ENCODE measurements around the gene KIDINS220. TPM values are rescaled to one million over a fixed set of nuclear protein-coding genes. Genes with fewer than 3 reads are reported as not detected.

Gene KIDINS220
- total and polyA plus RNA-seq, 2 of the 13 experiments (the other 11 are each of a cell fraction or from before 2014, with no cell fraction given), result 25.2 to 32.3 TPM

- H4K20me1 ChIP-seq (ENCODE audit: insufficient read depth, low read length), result peaks cover 21% of the 10 kb centered on the region
- ChIA-PET CTCF (ENCODE audit: low intra/inter-chr PET ratio, low total read pairs) (interaction anchor here (0.8 to 1.8 kb wide), 3 partner anchors 56 to 157 kb away, joined by 4 read pairs; no protein-coding TSS in a partner anchor), POLR2A (interaction anchor here (0.7 to 7.2 kb wide), 31 partner anchors 13 to 1255 kb away, joined by 3 to 354 read pairs (median 9); no protein-coding TSS in a partner anchor)
- peaks cover 36% of the 10 kb centered on the region for H3K79me2 ChIP-seq (ENCODE audit: insufficient read depth, low read length)
- WGBS (ENCODE audit: low lambda C conversion rate), result under 1% methylated on average over 30 of the region's 30 CpGs
- no peak overlapping the region for H2AFZ ChIP-seq (ENCODE audit: low read length)
- peak overlapping the region; percentile 96 for H3K9ac ChIP-seq (ENCODE audit: insufficient read depth, low read depth, low read length)
- peak; percentile 72 for DNase-seq (ENCODE audit: low spot score)
- no peak for ATAC-seq
- H3K4me1 ChIP-seq (ENCODE audit: insufficient read depth, low read length), result peaks cover 18% of the 10 kb centered on the region
- in situ Hi-C loops (cut with HindIII; ENCODE audit: extremely low pct_ligation_motif_present, low pct_unique_long_range_greater_than_20kb) (no loop called here), intact Hi-C loops (cut with micrococcal nuclease; ENCODE audit: unreplicated experiment) (loop anchor here (1.0 to 5.0 kb wide), 4 partner anchors 70 to 1586 kb away; no protein-coding TSS in a partner anchor)
- no peaks in the 10 kb centered on the region for H3K36me3 ChIP-seq (replicated peaks in 1 of 2; ENCODE audit: control insufficient read depth in 1 of 2, insufficient read depth in 2 of 2, low read length in 2 of 2)
- peak; percentile 54 for FAIRE-seq
- peaks cover 0 to 8% of the 10 kb centered on the region in 2 experiments; a peak in 1 of 5 replicates for H3K27me3 ChIP-seq (ENCODE audit: control insufficient read depth in 1 of 2, insufficient read depth in 2 of 2, low read length in 2 of 2)
- H3K9me3 ChIP-seq (ENCODE audit: low read length), result no peaks in the 10 kb centered on the region
- peak overlapping the region; percentile 72 for H3K4me2 ChIP-seq (ENCODE audit: low read depth, low read length)
- TSS peak; percentile 79 for BruUV-seq (replicated peaks)
- H3K27ac ChIP-seq (ENCODE audit: extremely low read length, insufficient read depth, low read length), result peak overlapping the region; percentile 67
- H3K4me3 ChIP-seq (replicated peaks in 1 of 3; ENCODE audit: insufficient read depth in 1 of 3, low read depth in 2 of 3, low read length in 3 of 3), result peak overlapping the region; percentile 73 to 100 (median 100)
- no peak for TF ChIP-seq SOX13 (IDR thresholded peaks at IDR 0.05)
- TF ChIP-seq SOX13 (CRISPR knock-in tag; conservative IDR thresholded peaks at IDR 0.05 in 1 of 2, IDR thresholded peaks at IDR 0.05 in 1 of 2), result peak; percentile 18 to 30; a peak in 1 of 4 replicates
- peak; percentile 18; the same call in 1 of the 2 replicates for TF ChIP-seq ZFX (CRISPR knock-in tag; IDR thresholded peaks at IDR 0.05; ENCODE audit: low read depth)
- no peak for TF ChIP-seq NFKBIZ (CRISPR knock-in tag; IDR thresholded peaks at IDR 0.05)
- TF ChIP-seq ZNF234 (CRISPR knock-in tag; conservative IDR thresholded peaks at IDR 0.05), result no peak
- no peak for TF ChIP-seq ATF7 (IDR thresholded peaks at IDR 0.05)
- TF ChIP-seq ATF7 (CRISPR knock-in tag; IDR thresholded peaks at IDR 0.05), result no peak
- no peak for TF ChIP-seq ARID2 (CRISPR knock-in tag; IDR thresholded peaks at IDR 0.05; ENCODE audit: borderline replicate concordance)
- TF ChIP-seq ELF3 (CRISPR knock-in tag; IDR thresholded peaks at IDR 0.05), result 0 out of 2 replicates have a peak, but pooled peaks have one; percentile 20
- TF ChIP-seq, protein P1, sequence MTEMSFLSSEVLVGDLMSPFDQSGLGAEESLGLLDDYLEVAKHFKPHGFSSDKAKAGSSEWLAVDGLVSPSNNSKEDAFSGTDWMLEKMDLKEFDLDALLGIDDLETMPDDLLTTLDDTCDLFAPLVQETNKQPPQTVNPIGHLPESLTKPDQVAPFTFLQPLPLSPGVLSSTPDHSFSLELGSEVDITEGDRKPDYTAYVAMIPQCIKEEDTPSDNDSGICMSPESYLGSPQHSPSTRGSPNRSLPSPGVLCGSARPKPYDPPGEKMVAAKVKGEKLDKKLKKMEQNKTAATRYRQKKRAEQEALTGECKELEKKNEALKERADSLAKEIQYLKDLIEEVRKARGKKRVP (CRISPR knock-in tag; IDR thresholded peaks at IDR 0.05), result 0 out of 4 replicates have a peak, but pooled peaks of 1 of the 2 experiments have one; percentile 10
- peak; percentile 62; the same call in 1 of the 2 replicates for TF ChIP-seq ZNF263 (CRISPR knock-in tag; IDR thresholded peaks at IDR 0.05)
- TF ChIP-seq, protein P2, sequence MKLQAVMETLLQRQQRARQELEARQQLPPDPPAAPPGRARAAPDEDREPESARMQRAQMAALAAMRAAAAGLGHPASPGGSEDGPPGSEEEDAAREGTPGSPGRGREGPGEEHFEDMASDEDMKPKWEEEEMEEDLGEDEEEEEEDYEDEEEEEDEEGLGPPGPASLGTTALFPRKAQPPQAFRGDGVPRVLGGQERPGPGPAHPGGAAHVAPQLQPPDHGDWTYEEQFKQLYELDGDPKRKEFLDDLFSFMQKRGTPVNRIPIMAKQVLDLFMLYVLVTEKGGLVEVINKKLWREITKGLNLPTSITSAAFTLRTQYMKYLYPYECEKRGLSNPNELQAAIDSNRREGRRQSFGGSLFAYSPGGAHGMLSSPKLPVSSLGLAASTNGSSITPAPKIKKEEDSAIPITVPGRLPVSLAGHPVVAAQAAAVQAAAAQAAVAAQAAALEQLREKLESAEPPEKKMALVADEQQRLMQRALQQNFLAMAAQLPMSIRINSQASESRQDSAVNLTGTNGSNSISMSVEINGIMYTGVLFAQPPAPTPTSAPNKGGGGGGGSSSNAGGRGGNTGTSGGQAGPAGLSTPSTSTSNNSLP (IDR thresholded peaks at IDR 0.05; ENCODE audit: low read depth, low read length), result no peak
- TF ChIP-seq HBP1 (CRISPR knock-in tag; IDR thresholded peaks at IDR 0.05; ENCODE audit: low read depth), result peak; percentile 40; the same call in 1 of the 2 replicates
- no peak for TF ChIP-seq IKZF1 (IDR thresholded peaks at IDR 0.05)
- no peak for TF ChIP-seq SIN3B (IDR thresholded peaks at IDR 0.05; ENCODE audit: low read length)
These were observed 154.4 kb downstream of the KIDINS220 start for GRCh38 chr2:8682719-8683667.

All from HepG2 (cell line).